IMR-90 (cell line): ENCODE results near the gene ADGRL3. TPM values are rescaled to one million over a fixed set of nuclear protein-coding genes. Genes with fewer than 3 reads are reported as not detected.

Source experiments
- ATAC-seq: fragments of 200-7000 bp; cut with Tn5 transposase; 2 replicates; pipeline ENCODE4 v1.9.1; 2020; ENCODE audit warnings: low read depth, mild to moderate bottlenecking, moderate library complexity
- BruUV-seq: library from RNA; stranded (reverse); fragments of 400-500 nt; replicated peaks from 2 replicates; lab custom pipeline; 2021; lab: Mats Ljungman, UMichigan
- CTCF ChIA-PET: fragments of 300-600 bp; formaldehyde crosslinking; extraction: SDS; loops from one replicate; lab custom pipeline; 2021; ENCODE audit warnings: antibody characterized with exemption; lab: Yijun Ruan, JAX
- POLR2A ChIA-PET: fragments of 300-600 bp; sonication (Branson Sonifier 250); formaldehyde crosslinking; loops from one replicate; lab custom pipeline; 2022; ENCODE audit warnings: antibody characterized with exemption; ENCODE audit not compliant: unreplicated experiment; lab: Charles Lee
- DNase-seq: peaks from one replicate; pipeline ENCODE4 v3.0.0; 2013
- H2AFZ ChIP-seq: replicated peaks from 2 replicates; pipeline ENCODE3; 2013; ENCODE audit warnings: low read length, mild to moderate bottlenecking; ENCODE audit not compliant: poor library complexity
- H2AK5ac ChIP-seq: 2 replicates; pipeline ENCODE4 v1.6.1; 2013; ENCODE audit warnings: low read depth, low read length, inconsistent platforms
- H2AK9ac ChIP-seq: replicated peaks from 2 replicates; pipeline ENCODE3; 2013; ENCODE audit warnings: mild to moderate bottlenecking, low read depth, low read length, moderate library complexity; ENCODE audit not compliant: poor library complexity
- H2BK120ac ChIP-seq: 2 replicates; pipeline ENCODE4 v1.6.1; 2013; ENCODE audit warnings: low read depth, low read length, inconsistent platforms
- H2BK15ac ChIP-seq: 3 replicates; pipeline ENCODE4 v1.6.1; 2013; ENCODE audit warnings: low read depth, low read length, inconsistent platforms
- H2BK20ac ChIP-seq: 2 replicates; pipeline ENCODE4 v1.6.1; 2013; ENCODE audit warnings: low read depth, mild to moderate bottlenecking, inconsistent platforms, low read length, moderate library complexity
- H2BK5ac ChIP-seq: 2 replicates; pipeline ENCODE4 v1.6.1; 2013; ENCODE audit warnings: mild to moderate bottlenecking, low read depth, low read length, inconsistent platforms; ENCODE audit not compliant: poor library complexity, severe bottlenecking
- H3K14ac ChIP-seq: replicated peaks from 2 replicates; pipeline ENCODE4 v1.6.1; 2013; ENCODE audit warnings: low read depth, low read length, inconsistent platforms
- H3K18ac ChIP-seq: 2 replicates; pipeline ENCODE4 v1.6.1; 2013; ENCODE audit warnings: low read depth, low read length, control low read depth
- H3K23ac ChIP-seq: 2 replicates; pipeline ENCODE4 v1.6.1; 2013; ENCODE audit warnings: low read depth, low read length, inconsistent platforms
- H3K27ac ChIP-seq: 2 replicates; pipeline ENCODE4 v1.5.1; 2013; ENCODE audit warnings: mild to moderate bottlenecking, control low read depth, low read length; ENCODE audit not compliant: insufficient read depth
- H3K27me3 ChIP-seq: 2 replicates; pipeline ENCODE4 v1.6.1; 2013; ENCODE audit warnings: low read length; ENCODE audit not compliant: control insufficient read depth, insufficient read depth
- H3K36me3 ChIP-seq: 2 replicates; pipeline ENCODE4 v1.6.1; 2013; ENCODE audit warnings: low read length, mixed read lengths; ENCODE audit not compliant: control insufficient read depth, insufficient read depth
- H3K4ac ChIP-seq: 2 replicates; pipeline ENCODE4 v1.6.1; 2013; ENCODE audit warnings: low read depth, low read length, inconsistent platforms
- H3K4me1 ChIP-seq: 2 replicates; pipeline ENCODE4 v1.6.1; 2013; ENCODE audit warnings: low read length, mixed read lengths; ENCODE audit not compliant: control insufficient read depth, insufficient read depth
- H3K4me2 ChIP-seq: 2 replicates; pipeline ENCODE4 v1.6.1; 2013; ENCODE audit warnings: low read depth, mild to moderate bottlenecking, control low read depth, low read length, moderate library complexity
- H3K4me3 ChIP-seq: 2 replicates; pipeline ENCODE4 v1.5.1; 2013; ENCODE audit warnings: low read depth, mild to moderate bottlenecking, control low read depth, low read length, moderate library complexity; ENCODE audit not compliant: insufficient read depth
- H3K56ac ChIP-seq: 2 replicates; pipeline ENCODE4 v1.6.1; 2013; ENCODE audit warnings: low read length, inconsistent platforms; ENCODE audit not compliant: insufficient read depth; ENCODE audit errors: extremely low read depth
- H3K79me1 ChIP-seq, 2 experiments: 2 replicates each; pipeline ENCODE4 v1.6.1; 2013; ENCODE audit warnings: low read length in 2 of 2, inconsistent platforms in 1 of 2, low read depth in 1 of 2
- H3K9ac ChIP-seq: 2 replicates; pipeline ENCODE4 v1.6.1; 2013; ENCODE audit warnings: low read depth, low read length, control low read depth
- H3K9me1 ChIP-seq: 2 replicates; pipeline ENCODE4 v1.6.1; 2013; ENCODE audit warnings: low read length, inconsistent platforms; ENCODE audit not compliant: insufficient read depth
- H3K9me3 ChIP-seq: 2 replicates; pipeline ENCODE4 v1.6.1; 2013; ENCODE audit warnings: low read length; ENCODE audit not compliant: control insufficient read depth, insufficient read depth
- H4K20me1 ChIP-seq: 2 replicates; pipeline ENCODE4 v1.6.1; 2013; ENCODE audit warnings: low read length, inconsistent platforms; ENCODE audit not compliant: insufficient read depth
- H4K5ac ChIP-seq: 2 replicates; pipeline ENCODE4 v1.6.1; 2013; ENCODE audit warnings: mild to moderate bottlenecking, low read depth, low read length, control low read depth
- H4K8ac ChIP-seq, 2 experiments: 2 replicates each; pipeline ENCODE4 v1.6.1; 2013; ENCODE audit warnings: low read depth in 2 of 2, low read length in 2 of 2, control low read depth in 1 of 2, inconsistent platforms in 1 of 2
- H4K91ac ChIP-seq: 2 replicates; pipeline ENCODE4 v1.6.1; 2013; ENCODE audit warnings: low read depth, low read length, inconsistent platforms; ENCODE audit not compliant: insufficient read depth
- MXI1 ChIP-seq: IDR thresholded peaks from 2 replicates; pipeline ENCODE4 v1.6.1; 2012; ENCODE audit warnings: low read depth, mild to moderate bottlenecking, low read length, moderate library complexity, borderline replicate concordance
- WGBS, 2 experiments: methylation state at CpG; one replicate each; pipeline versions ENCODE4 v1.1.5 to v1.1.7; 2013; ENCODE audit warnings: missing lambda C conversion rate in 2 of 2; ENCODE audit not compliant: insufficient read length in 1 of 2; ENCODE audit errors: extremely low coverage in 2 of 2; 5-methylcytosine and 5-hydroxymethylcytosine counted together
- dilution Hi-C: fragments of 300-500 bp; cut with HindIII; formaldehyde crosslinking; loops from one replicate; pipeline ENCODE4 v1.14.3; 2018; ENCODE audit warnings: low sequenced_read_pairs; ENCODE audit not compliant: unreplicated experiment
- in situ Hi-C: fragments of 300-500 bp; cut with MboI; formaldehyde crosslinking; loops from 3 replicates; pipeline ENCODE4 v1.14.3; 2019; ENCODE audit warnings: low sequenced_read_pairs, inconsistent platforms, mixed read lengths
- intact Hi-C: fragments of 100-400 bp; cut with micrococcal nuclease; formaldehyde crosslinking; loops from 2 replicates; pipeline ENCODE4 v1.10.0; 2022
- polyA plus RNA-seq, 3 experiments: library from polyadenylated mRNA; depleted of rRNA; stranded (reverse); fragments of >200 nt; gene quantifications; 2 replicates each; pipeline ENCODE4 v1.2.3, GENCODE V29; 2012; ENCODE audit warnings: low replicate concordance in 1 of 3
- total RNA-seq: library from RNA; depleted of rRNA; stranded (reverse); fragments of >200 nt; gene quantifications from 2 replicates; pipeline ENCODE4 v1.2.3, GENCODE V29; 2012

ADGRL3 gene
- total and polyA plus RNA-seq, 2 of the 4 experiments (the other 2 are of a cell fraction): 0.46 to 2.5 TPM

GRCh38 chr4:61923179-61923578, 723.1 kb downstream of the ADGRL3 start:
- intact Hi-C loops: no loop called here
- no peak overlapping the region for H3K56ac ChIP-seq
- H3K4ac ChIP-seq: no peak overlapping the region
- CTCF ChIA-PET: no interaction called here
- H3K4me3 ChIP-seq: no peak overlapping the region
- no peak for TF ChIP-seq MXI1
- H3K9me3 ChIP-seq: no peaks in the 10 kb centered on the region
- H3K79me1 ChIP-seq: no peaks in the 10 kb centered on the region
- H3K23ac ChIP-seq: no peak overlapping the region
- H3K27ac ChIP-seq: no peak overlapping the region
- H3K27me3 ChIP-seq: no peaks in the 10 kb centered on the region
- ATAC-seq (no peak), DNase-seq (no peak)
- no peak overlapping the region for H3K14ac ChIP-seq
- H3K9ac ChIP-seq: no peak overlapping the region
- POLR2A ChIA-PET: no interaction called here
- no peak overlapping the region for H2AK9ac ChIP-seq
- BruUV-seq: no TSS peak
- WGBS, 2 experiments: no CpG with 5 or more reads among the region's 3 CpGs
- no peak overlapping the region for H4K5ac ChIP-seq
- no peak overlapping the region for H2BK15ac ChIP-seq
- H4K91ac ChIP-seq: no peak overlapping the region
- no peaks in the 10 kb centered on the region for H3K9me1 ChIP-seq
- no peak overlapping the region for H2AK5ac ChIP-seq
- H2BK20ac ChIP-seq: no peak overlapping the region
- no peaks in the 10 kb centered on the region for H3K36me3 ChIP-seq
- in situ Hi-C loops: no loop called here
- H3K4me2 ChIP-seq: no peak overlapping the region
- no peaks in the 10 kb centered on the region for H4K20me1 ChIP-seq
- no peak overlapping the region for H4K8ac ChIP-seq
- no peak overlapping the region for H2BK120ac ChIP-seq
- no peak overlapping the region for H2AFZ ChIP-seq
- H3K4me1 ChIP-seq: no peaks in the 10 kb centered on the region
- dilution Hi-C loops: no loop called here
- no peak overlapping the region for H3K18ac ChIP-seq
- no peak overlapping the region for H2BK5ac ChIP-seq
